Activated gamma-delta T cell (primary cell): ENCODE data around the gene TBL2.
"Not testable (repeated sequence)": the region's sequence is repeated elsewhere in the genome, so short reads cannot be mapped to it uniquely, and the experiment has no call there.

Source experiments
- DNase-seq: peaks from one replicate; lab custom pipeline; 2025; lab: John Stamatoyannopoulos, UW

TBL2 gene

DNA sequence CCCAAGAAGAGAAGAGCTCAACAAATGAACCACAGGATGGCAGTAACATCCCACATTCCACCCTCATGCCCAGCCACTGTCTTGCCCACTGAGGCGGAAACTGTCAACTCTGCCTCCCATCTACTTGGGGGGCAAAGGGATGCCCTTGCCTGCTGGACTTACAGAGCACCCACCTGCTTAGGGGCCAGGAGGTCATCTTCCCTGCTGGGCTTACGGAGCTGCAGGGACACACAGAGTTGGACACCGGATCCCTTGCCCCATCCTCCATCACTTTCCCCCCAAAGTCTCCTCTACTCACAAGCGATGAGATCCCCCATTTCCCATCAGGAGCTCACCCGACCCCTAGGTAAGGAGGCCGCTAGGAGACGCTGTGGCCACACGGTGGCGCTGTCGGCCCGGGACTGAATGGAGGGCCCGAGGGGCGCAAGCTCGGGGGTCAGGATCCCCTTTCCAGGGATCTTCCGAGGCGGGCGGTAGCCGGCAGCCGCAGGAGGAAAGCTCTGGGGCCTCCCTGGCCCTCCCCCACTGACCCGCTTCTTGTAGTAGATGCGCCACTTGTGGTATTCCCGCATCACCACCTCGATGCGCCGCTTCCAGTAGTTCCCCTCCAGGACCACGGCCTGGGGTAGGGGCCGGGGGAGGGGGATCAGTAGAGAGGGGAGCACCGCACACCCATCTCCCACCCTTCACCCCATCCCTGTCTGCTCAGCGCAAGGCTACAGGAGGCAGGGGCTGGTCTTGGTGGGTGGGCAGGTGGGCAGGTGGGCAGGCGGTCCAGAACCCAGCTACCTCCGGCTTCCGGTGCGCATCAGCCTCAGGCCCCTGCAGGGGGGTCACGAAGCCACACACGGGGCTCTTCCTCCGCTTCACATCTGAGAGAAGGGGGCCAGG lies 28.7 kb upstream of the TBL2 start:
- DNase-seq = peak; percentile 46

- no peak for DNase-seq
These were observed 27.3 kb upstream of the TBL2 start for GRCh38 chr7:73605601-73606220.

DNA sequence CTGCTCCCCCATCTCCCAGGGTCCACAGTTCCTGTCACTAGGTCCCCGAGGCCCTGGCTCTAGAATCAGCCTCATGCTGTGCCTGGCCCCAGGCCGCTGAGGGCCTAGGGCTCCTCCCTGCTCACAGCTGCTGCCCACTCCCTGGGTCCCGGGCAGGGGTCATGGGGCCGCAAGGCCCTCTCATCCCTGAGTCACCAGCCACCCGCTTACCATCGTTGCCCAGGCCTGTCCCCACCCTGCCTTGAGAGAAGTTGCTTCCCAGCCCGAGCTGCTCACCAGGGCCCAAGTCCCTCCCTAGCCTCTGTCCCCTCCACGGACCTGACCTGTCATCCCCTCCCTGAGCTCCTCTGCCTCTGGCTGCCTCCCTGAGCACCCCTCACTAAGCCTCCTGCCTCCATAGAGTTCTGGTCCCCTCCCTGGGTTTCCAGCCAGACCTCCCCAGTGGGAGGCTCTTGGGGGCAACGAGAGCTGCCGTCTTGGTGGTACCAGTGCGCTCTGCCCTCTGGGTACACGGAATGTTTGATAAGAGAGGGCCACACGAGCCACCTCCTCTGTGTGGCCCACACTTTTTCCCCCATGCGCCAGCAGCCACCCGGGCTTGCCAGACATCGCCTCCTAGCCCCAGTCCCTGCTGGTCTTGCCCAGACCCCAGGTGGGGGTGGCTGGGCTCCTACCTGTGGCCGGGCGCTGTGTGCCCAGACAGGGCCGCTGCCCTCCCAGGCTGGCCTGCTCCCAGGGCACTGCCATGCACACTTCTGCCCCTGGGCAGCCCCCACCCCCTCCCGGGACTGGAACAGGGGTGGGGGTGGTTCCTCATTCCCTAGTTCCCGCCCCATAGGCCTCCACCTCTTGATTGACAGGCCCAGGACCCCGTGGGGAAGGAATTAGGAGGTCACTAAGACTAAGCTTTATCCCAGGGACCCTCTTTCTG lies 24.6 kb upstream of the TBL2 start:
- no peak for DNase-seq

GRCh38 chr7:73599916-73600315 lies 21.5 kb upstream of the TBL2 start:
- no peak for DNase-seq

- no peak for DNase-seq
These were observed 20.9 kb upstream of the TBL2 start for GRCh38 chr7:73599151-73599882.

DNA sequence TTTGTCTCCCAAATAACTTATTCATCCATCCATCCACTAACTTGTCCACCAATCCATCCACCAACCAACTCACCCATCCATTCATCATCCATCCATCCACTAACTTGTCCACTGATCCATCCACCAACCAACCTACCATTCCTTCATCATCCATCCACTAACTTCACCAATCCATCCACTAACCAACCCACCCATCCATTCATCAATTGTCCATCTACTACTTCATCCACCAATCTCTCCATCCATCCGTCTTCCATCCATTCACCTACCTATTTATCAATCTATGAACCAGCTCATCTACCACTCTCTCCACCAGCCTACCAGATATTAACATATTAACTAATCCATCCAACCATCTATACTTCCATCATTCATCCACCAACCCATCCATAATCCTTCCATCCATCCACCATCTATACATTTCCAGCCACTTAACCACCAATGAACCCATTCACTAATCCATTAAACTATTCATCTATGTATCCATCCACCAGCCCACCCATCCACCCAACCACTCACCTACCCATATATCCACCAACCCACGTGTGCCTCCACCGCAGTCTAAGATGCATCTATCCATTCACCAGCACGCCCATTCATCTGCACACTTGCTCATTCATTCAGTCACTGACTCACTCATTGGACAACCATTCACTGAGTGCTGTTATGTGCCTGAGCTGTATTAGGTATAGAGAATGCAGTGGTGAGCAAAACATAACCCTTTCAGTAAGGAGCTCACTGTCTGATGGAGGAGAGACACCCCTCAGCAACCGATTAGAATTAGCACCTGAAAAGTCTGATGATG lies 19.8 kb upstream of the TBL2 start:
- DNase-seq = no peak

- no peak for DNase-seq
These were observed 18.0 kb upstream of the TBL2 start for GRCh38 chr7:73596191-73597065.

- no peak for DNase-seq
These were observed 17.0 kb upstream of the TBL2 start for GRCh38 chr7:73595358-73595757.

GRCh38 chr7:73593207-73594045 lies 15.0 kb upstream of the TBL2 start:
- no peak for DNase-seq

DNA sequence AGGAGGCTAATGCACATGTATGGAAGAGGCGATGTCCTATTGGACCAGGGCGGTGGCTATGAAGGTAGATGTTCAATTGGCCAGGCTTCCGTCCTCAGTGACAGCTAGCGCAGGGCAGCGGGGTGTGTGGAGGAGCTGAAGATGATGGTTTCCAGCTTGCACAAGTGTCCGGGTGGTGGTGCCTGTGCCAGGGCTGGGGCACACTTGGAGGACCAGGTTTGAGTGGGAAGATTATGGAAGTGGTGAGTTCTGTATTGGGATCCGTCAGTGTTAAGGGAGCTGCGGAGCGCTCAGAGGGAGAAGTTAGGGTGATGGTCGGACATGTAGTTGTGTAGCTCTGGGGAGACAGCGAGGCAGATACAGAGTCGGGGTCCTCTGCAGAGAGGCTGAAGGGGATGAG lies 8.5 kb upstream of the TBL2 start:
- DNase-seq = no peak

- DNase-seq = no peak
These were observed 6.8 kb upstream of the TBL2 start for GRCh38 chr7:73585196-73585595.

DNA sequence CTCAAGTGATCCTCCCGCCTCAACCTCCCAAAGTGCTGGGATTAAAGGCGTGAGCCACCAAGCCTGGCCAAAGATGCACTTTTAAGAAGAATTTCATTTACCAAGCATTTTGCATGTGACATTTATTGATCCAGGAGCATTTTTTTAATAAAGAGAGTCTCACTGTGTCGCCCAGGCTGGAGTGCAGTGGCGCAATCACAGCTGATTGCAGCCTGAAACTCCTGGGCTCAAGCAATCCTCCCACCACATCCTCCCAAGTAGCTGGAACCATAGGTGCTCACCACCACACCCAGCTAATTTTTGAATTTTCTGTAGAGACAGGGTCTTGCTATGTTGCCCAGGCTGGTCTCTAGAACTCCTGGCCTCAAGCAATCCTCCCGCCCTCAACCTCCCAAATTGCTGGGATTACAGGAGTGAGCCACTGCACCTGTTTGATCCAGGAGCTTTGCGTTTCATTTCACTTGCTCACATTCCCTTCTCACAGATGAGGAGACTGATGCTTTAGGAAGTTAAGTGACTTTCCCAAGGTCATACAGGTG lies 4.4 kb upstream of the TBL2 start:
- DNase-seq = no peak

DNA sequence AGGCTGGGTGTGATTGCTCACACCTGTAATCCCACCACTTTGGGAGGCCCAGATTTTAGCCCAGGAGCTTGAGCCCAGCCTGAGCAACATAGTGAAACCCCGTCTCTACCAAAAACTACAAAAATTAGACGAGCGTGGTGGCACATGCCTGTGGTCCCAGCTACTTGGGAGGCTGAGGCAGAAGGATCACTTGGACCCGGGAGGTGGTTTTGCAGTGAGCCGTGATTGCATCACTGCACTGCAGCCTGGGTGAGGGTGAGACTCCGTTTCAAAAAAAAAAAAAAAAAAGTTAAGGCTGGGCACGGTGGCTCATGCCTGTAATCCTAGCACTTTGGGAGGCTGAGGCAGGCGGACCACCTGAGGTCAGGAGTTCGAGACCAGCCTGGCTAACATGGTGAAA lies 2.6 kb upstream of the TBL2 start:
- not testable (repeated sequence) for DNase-seq

DNA sequence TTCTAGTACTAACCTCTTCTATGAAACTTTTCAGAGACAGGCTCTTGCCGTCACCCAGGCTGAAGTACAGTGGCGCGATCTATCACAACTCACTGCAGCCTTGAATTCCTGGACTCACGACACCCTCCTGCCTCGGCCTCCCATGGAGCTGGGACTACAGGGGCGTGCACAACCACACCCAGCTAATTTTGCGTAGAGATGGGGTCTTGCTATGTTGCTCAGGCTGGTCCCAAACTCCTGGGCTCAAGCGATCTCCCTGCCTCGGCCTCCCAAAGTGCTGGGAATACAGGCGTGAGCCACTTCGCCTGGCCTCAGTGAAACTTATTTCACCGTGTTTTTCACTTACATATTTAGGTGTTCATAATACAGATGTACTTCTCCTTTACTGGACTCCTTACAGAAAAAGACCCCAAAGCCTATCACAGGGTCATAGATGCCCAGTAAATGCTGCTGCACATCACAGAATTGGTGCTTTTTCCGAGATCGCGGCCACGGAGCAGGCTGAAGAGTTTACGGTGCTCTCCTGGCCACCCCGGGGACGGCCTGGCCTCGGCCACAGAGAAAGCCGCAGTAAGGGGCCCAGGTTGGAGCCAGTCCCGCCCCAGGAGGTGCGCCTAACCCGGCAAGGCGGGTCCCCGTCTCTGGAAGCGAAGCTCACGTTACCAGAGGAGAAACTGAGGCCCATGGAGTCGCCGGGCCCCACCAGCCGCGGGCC lies 595 bp downstream of the TBL2 start:
- no peak for DNase-seq

DNA sequence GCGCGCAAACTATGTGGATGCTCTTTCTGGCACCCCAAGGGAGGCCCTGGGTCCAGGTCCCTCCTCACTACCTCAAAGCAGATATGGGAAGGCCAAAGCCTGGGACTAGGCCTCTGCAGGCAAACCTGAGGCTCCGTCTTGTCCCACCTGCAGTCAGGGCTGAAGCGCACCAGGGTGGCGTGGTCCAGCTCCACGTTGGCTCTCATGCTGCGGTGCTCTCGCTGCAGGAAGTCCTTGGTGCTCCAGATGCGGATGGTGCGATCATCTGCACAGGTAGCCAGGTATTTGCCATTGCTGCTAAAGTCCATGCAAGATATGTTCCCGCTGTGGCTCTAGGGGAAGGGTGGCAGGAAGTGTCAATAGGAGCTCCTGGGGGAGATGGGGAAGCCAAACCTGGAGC lies 4.6 kb downstream of the TBL2 start:
- no peak for DNase-seq

DNA sequence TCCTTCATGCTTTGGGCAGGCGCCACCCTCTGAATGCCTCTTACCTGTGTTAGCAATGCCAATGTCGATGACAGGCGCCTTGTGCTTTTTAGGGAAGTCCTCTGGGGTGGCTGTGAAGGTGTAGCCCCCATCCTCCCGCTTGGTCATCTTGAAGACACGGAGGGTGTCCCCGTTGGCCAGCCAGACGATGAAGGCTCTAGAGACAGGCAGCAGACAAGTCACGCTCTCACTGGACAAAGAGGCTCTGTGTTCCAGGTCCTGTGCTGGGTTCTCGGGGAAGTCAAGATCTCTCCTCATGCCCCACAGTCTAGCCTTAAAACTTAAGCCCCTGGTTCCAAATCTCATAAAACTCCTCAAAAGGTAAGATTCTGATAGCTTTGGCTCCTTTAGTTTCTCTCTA lies 5.1 kb downstream of the TBL2 start:
- DNase-seq = no peak

GRCh38 chr7:73572767-73573186 lies 5.6 kb downstream of the TBL2 start:
- no peak for DNase-seq

DNA sequence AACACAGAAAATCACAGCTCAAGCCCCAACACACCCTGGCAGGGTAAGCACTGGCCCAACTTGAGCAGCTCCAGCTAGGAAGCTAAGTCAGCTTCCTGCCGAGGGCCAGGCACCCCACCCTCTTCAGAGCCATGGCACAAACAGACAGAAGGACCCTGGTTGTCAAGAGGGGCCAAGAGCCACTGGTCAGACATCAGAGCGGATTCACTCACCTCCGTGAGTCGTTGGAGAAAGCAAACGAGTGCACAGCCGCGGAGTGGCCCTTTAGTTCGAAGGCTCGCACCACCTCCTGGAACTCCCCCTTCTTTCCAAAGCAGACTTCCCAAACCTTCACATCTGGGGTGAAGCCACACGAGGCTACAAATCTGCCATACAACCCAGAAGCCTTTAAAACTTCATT lies 7.4 kb downstream of the TBL2 start:
- no peak for DNase-seq
